ENCODE results near the gene CPAMD8. TPM values are rescaled to one million over a fixed set of nuclear protein-coding genes. Genes with fewer than 3 reads are reported as not detected.

Gene CPAMD8
- total and polyA plus RNA-seq, 2 donors (not counting 3 experiments of a cell fraction or from before 2014, with no cell fraction given) = 2.2 to 3.9 TPM

GRCh38 chr19:16955161-16955560 is 71.4 kb downstream of the CPAMD8 start:
- H3K27ac ChIP-seq (ENCODE audit: insufficient read depth, low read depth, low read length) = no peak overlapping the region
- H3K4me3 ChIP-seq (replicated peaks in 1 of 3; ENCODE audit: insufficient read depth in 1 of 3, low read depth in 1 of 3, low read length in 3 of 3) = no peak overlapping the region
- no peaks in the 10 kb centered on the region for H3K36me3 ChIP-seq (ENCODE audit: control insufficient read depth in 2 of 2, extremely low read depth in 1 of 2, insufficient read depth in 2 of 2, low read length in 2 of 2)
- peaks cover 0 to 1% of the 10 kb centered on the region in 2 experiments for H3K27me3 ChIP-seq (ENCODE audit: control insufficient read depth in 2 of 2, insufficient read depth in 2 of 2, low read length in 2 of 2)
- no peaks in the 10 kb centered on the region for H4K20me1 ChIP-seq (replicated peaks; ENCODE audit: control insufficient read depth, extremely low read depth, insufficient read depth, low read length)
- ChIA-PET POLR2A (no interaction called here), CTCF (no interaction called here)
- intact Hi-C loops (cut with micrococcal nuclease) = no loop called here
- DNase-seq (ENCODE audit: low read depth, low spot score) = no peak
- H3K4me2 ChIP-seq (ENCODE audit: insufficient read depth, low read length) = no peak overlapping the region
- no TSS peak for BruUV-seq (replicated peaks)
- TF ChIP-seq CTCF (IDR thresholded peaks at IDR 0.05; ENCODE audit: extremely low read depth in 1 of 2, insufficient read depth in 1 of 2, low read depth in 1 of 2, low read length in 2 of 2) (no peak), POLR2A (IDR thresholded peaks at IDR 0.05; ENCODE audit: low read depth, low read length) (no peak), JUN (IDR thresholded peaks at IDR 0.05; ENCODE audit: borderline replicate concordance, insufficient read depth, insufficient read length, low read depth) (no peak), POLR2AphosphoS5 (IDR thresholded peaks at IDR 0.05; ENCODE audit: insufficient read depth, low read depth, low read length) (no peak), FOS (IDR thresholded peaks at IDR 0.05; ENCODE audit: borderline replicate concordance, insufficient read depth, low read length) (no peak), GATA2 (IDR thresholded peaks at IDR 0.05; ENCODE audit: insufficient read depth, insufficient read length, low read depth, low read length) (no peak), MYC (IDR thresholded peaks at IDR 0.05; ENCODE audit: low read depth, low read length) (no peak), EZH2 (IDR thresholded peaks at IDR 0.05; ENCODE audit: borderline replicate concordance, low read depth, low read length, severe bottlenecking) (no peak)
- TF ChIP-seq, protein P1, sequence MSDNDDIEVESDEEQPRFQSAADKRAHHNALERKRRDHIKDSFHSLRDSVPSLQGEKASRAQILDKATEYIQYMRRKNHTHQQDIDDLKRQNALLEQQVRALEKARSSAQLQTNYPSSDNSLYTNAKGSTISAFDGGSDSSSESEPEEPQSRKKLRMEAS (IDR thresholded peaks at IDR 0.05; ENCODE audit: insufficient read depth, insufficient read length) = no peak
- dilution Hi-C loops (cut with MboI; ENCODE audit: extremely low pct_ligation_motif_present, low sequenced_read_pairs) = no loop called here
- no peak overlapping the region for H2AFZ ChIP-seq (ENCODE audit: low read depth, low read length)
- H3K9me3 ChIP-seq (replicated peaks; ENCODE audit: control insufficient read depth, insufficient read depth, low read length) = no peaks in the 10 kb centered on the region
- H3K4me1 ChIP-seq (ENCODE audit: control insufficient read depth, extremely low read depth, insufficient read depth, low read length) = no peaks in the 10 kb centered on the region
- H3K9me1 ChIP-seq (replicated peaks; ENCODE audit: control insufficient read depth, extremely low read depth, insufficient read depth, low read length) = no peaks in the 10 kb centered on the region
- no peak overlapping the region for H3K9ac ChIP-seq (replicated peaks; ENCODE audit: extremely low read depth, insufficient read depth, low read length)
- H3K79me2 ChIP-seq (ENCODE audit: control insufficient read depth, insufficient read depth, low read length) = no peaks in the 10 kb centered on the region
- FAIRE-seq = no peak

Data from endothelial cell of umbilical vein (primary cell).